ENCODE measurements around the gene PDCD7.

- no peak for TF ChIP-seq CTCF (conservative IDR thresholded peaks at IDR 0.05; ENCODE audit: low read depth, low read length)
- TF ChIP-seq POLR2A (IDR thresholded peaks at IDR 0.05; ENCODE audit: low read depth, low read length) = no peak
- no peak for TF ChIP-seq RAD21 (IDR thresholded peaks at IDR 0.05; ENCODE audit: low read length)
- TF ChIP-seq CHD1 (IDR thresholded peaks at IDR 0.05; ENCODE audit: low read depth, low read length) = no peak
- TF ChIP-seq MXI1 (IDR thresholded peaks at IDR 0.05; ENCODE audit: borderline replicate concordance, low read depth, low read length) = no peak
Observed at GRCh38 chr15:65092911-65093792, 40.5 kb downstream of the PDCD7 start.
